ENCODE data around the gene TEX264.

The TEX264 gene

DNA sequence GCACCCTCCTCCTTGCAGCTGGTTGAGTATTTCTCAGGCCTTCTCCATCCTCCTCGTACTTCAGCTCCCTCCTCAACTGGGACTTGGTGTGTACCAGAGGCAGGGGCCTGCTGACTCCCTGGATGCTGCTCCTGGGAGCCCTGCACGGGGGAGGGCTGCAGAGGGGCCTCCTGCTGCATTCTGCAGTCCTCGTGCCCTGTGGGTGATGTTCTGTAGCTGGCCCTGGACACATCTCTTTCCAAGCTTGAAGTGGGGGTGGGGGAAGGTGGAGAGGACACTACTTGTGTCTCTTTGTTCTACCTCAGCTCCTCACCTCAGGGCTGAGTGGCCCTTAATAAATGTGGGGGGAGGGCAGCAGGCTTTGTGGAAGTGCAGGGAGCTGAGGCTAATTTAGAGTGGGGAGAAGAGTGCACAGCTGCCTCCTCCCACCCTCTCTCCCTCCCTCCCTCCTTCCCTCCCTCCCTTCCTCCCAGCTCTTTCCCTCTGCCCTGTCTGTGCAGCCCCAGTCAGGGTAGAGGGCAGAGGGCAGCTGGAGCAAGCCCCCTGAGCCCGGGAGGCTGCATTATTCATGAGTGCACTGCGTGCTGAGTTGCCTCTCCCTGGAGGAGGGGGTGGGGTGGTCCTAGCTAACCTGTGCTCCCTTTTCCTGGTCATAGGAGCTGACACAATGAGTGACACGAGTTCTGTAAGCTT lies 32.2 kb downstream of the TEX264 start:
- H3K9me3 ChIP-seq (ENCODE audit: insufficient read depth, low read depth, low read length) = no peaks in the 10 kb centered on the region

DNA sequence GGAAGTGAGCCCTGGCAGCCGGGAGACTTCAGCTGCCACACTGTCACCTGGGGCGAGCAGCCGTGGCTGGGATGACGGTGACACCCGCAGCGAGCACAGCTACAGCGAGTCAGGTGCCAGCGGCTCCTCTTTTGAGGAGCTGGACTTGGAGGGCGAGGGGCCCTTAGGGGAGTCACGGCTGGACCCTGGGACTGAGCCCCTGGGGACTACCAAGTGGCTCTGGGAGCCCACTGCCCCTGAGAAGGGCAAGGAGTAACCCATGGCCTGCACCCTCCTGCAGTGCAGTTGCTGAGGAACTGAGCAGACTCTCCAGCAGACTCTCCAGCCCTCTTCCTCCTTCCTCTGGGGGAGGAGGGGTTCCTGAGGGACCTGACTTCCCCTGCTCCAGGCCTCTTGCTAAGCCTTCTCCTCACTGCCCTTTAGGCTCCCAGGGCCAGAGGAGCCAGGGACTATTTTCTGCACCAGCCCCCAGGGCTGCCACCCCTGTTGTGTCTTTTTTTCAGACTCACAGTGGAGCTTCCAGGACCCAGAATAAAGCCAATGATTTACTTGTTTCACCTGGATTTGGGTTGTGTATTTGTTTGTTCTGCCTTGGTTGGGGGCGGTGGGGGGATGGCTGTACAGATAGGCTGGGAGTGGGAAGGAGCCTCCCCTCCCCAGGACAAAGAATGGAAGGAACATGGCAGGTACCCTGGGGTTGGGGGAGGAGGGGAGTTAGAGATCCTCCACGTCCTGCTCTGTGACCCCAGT lies 32.9 kb downstream of the TEX264 start:
- Histone ChIP-seq H3K9me3 (ENCODE audit: insufficient read depth, low read depth, low read length) (no peaks in the 10 kb centered on the region), H3K9ac (ENCODE audit: low read depth, low read length) (no peak overlapping the region), H3K27ac (ENCODE audit: low read length) (no peak overlapping the region), H3K36me3 (ENCODE audit: insufficient read depth, low read depth, low read length) (no peaks in the 10 kb centered on the region), H3K4me3 (ENCODE audit: low read length) (peak overlapping the region; percentile 42; the same call in 1 of the 2 replicates), H3K4me1 (ENCODE audit: insufficient read depth, low read length) (peaks cover 10% of the 10 kb centered on the region; the same call in 1 of the 2 replicates), H3K27me3 (ENCODE audit: insufficient read depth, low read length) (peaks cover 28% of the 10 kb centered on the region)

More for the DNA sequence above, 32.2 kb downstream of the TEX264 start:
- H3K4me1 ChIP-seq (ENCODE audit: insufficient read depth, low read length) = peaks cover 10% of the 10 kb centered on the region; the same call in 1 of the 2 replicates
- no peak overlapping the region for H3K27ac ChIP-seq (ENCODE audit: low read length)
- H3K36me3 ChIP-seq (ENCODE audit: insufficient read depth, low read depth, low read length) = no peaks in the 10 kb centered on the region
- peak overlapping the region; percentile 42; the same call in 1 of the 2 replicates for H3K4me3 ChIP-seq (ENCODE audit: low read length)
- 0 out of 2 replicates have a peak overlapping the region, but pooled peaks have one; percentile 9 for H3K9ac ChIP-seq (ENCODE audit: low read depth, low read length)
- peaks cover 21% of the 10 kb centered on the region for H3K27me3 ChIP-seq (ENCODE audit: insufficient read depth, low read length)

DNA sequence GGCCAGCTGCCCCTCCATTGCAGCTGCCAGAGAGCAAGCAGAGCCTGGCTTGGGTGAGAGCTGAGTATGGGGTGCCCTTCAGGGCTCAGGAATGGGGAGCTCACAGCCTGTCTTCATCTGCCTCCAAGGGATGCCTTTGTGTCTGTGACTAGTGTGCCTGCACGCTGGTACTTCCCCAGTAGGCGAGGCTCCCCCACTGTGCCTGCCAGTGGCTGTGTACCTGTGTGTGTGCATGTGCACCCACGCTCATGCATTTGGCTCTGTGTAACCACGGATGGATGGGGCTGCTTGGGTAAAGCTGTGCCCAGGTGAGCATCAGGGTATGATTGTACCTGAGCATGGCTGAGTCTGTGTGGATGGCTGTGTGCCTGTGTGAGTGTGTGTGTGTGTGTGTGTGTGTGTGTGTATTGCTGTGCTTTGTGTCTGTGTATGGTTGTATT lies 33.5 kb downstream of the TEX264 start:
- Histone ChIP-seq H3K9me3 (ENCODE audit: insufficient read depth, low read depth, low read length) (no peaks in the 10 kb centered on the region), H3K36me3 (ENCODE audit: insufficient read depth, low read depth, low read length) (no peaks in the 10 kb centered on the region), H3K9ac (ENCODE audit: low read depth, low read length) (no peak overlapping the region), H3K27me3 (ENCODE audit: insufficient read depth, low read length) (peaks cover 33% of the 10 kb centered on the region), H3K27ac (ENCODE audit: low read length) (no peak overlapping the region), H3K4me3 (ENCODE audit: low read length) (no peak overlapping the region; the same call in 1 of the 2 replicates), H3K4me1 (ENCODE audit: insufficient read depth, low read length) (peaks cover 10% of the 10 kb centered on the region; the same call in 1 of the 2 replicates)

DNA sequence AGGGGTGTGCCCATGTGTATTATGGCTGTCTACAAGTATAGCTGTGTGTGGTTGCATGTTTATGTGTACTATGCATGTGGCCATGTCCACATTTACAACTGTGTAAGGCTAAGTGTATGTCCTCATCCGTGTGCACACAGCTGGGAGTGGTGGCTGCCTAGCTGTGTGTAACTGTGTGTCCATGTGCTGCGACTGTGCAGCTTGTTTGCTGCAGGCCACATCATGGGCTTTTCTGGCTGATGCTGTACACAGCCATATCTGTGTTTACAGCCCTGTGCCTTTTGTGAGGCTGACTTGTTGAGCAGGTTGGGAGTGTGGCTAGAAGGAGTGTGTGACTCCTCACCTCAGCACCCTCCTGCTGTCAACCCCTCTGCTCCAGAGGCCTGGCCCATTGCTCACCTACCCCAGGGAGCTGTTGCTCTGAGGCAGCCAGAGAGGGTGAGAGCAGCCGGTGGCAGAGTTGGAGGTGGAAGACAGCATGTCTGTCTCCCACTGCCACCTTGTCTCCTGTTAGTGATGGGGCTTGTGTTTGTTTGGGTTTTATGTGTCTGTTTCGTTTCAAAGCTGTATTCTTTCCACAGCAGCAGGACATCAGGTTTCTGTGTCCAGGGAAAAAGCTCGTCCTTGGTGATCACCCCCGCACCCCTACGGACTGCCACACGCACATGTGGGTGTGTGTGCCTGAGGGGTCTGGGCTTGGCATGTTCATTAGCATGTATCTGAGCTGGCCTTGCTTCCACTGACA lies 34.4 kb downstream of the TEX264 start:
- Histone ChIP-seq H3K4me3 (ENCODE audit: low read length) (no peak overlapping the region), H3K4me1 (ENCODE audit: insufficient read depth, low read length) (peaks cover 10% of the 10 kb centered on the region; the same call in 1 of the 2 replicates), H3K27ac (ENCODE audit: low read length) (no peak overlapping the region), H3K27me3 (ENCODE audit: insufficient read depth, low read length) (peaks cover 33% of the 10 kb centered on the region), H3K9me3 (ENCODE audit: insufficient read depth, low read depth, low read length) (no peaks in the 10 kb centered on the region), H3K9ac (ENCODE audit: low read depth, low read length) (no peak overlapping the region), H3K36me3 (ENCODE audit: insufficient read depth, low read depth, low read length) (no peaks in the 10 kb centered on the region)

DNA sequence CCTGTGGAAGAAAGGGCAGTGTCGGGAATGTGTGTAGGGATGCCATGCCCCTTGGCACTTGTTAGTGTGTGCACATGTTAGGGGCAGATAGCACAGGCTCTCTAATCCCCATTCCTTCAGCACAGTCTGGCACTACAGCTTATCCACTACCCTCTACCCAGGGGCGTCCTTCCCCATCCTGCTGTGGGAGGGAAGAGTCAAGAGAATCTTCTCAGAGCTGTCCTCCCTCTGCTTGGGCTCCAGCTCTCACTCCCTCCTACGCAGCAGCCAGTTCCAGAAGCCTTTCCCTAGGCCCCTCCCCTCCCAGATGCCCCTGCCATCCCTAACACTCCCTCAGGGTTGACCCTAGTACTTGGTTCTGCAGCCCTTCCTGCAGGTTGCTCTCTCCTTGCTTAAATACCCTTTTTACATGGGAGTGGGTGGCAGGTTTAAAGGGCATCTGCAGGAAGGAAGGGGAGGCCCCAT lies 35.0 kb downstream of the TEX264 start:
- H3K27ac ChIP-seq (ENCODE audit: low read length) = no peak overlapping the region
- H3K36me3 ChIP-seq (ENCODE audit: insufficient read depth, low read depth, low read length) = no peaks in the 10 kb centered on the region
- H3K9me3 ChIP-seq (ENCODE audit: insufficient read depth, low read depth, low read length) = no peaks in the 10 kb centered on the region
- no peak overlapping the region for H3K4me3 ChIP-seq (ENCODE audit: low read length)
- H3K9ac ChIP-seq (ENCODE audit: low read depth, low read length) = no peak overlapping the region
- peaks cover 33% of the 10 kb centered on the region for H3K27me3 ChIP-seq (ENCODE audit: insufficient read depth, low read length)
- peaks cover 10% of the 10 kb centered on the region; the same call in 1 of the 2 replicates for H3K4me1 ChIP-seq (ENCODE audit: insufficient read depth, low read length)

DNA sequence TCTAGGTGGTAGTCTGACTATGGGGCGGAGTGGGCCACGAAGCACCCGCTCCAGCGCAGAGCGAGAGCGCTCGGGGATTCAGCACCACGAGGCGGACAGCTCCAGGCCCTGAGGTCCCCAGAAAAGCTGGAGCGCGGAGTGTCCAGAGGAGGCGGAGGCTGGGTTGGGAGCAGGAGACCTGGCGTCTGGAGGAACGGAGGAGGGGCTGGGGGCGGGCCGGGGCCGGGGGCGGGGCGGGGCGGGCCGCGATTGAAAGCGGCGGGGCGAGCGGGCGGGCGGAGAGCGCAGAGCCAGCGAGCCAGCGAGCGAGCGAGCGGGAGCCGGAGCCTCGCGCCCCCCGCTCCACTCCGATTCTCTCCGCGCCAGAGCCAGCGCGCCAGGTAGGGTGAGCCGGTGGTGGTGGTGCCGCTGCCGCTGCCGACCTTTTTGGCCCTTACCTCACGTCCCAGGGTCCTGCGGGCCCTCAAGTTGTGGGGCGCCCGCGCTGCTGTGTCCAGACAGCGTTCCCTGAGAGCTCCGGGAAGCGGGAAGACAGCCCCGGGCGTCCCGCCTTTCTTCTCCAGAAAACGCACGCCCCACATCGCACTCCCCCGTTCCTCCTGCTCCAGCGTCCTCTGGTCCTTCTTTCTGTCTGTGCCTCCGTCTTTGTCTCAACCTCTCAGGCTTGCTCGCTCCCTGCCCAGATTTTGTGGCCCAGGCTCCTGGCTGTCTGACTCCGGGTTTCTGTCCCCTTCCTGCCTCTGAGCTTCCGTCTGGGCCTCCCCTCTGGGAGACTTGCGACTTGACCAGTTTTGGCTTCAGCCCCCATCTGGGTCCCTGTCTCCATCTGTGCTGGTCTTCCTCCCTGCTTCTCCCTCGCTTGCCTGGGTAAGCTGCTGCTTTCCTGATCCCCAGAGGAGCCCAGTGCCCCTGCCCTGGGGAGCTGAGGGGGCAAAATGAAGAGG lies 36.0 kb downstream of the TEX264 start, which contains the start of gene GRM2:
TSS of gene GRM2 (plus strand) at position 281 of the 944 bp plus-strand sequence. CDS start 1,916 bp downstream, outside the sequence.
- Histone ChIP-seq H3K4me3 (ENCODE audit: low read length) (peak within 1 kb of the TSS; percentile 75), H3K27ac (ENCODE audit: low read length) (no peak within 1 kb of the TSS), H3K9ac (ENCODE audit: low read depth, low read length) (peak within 1 kb of the TSS; percentile 49; the same call in 1 of the 2 replicates), H3K36me3 (ENCODE audit: insufficient read depth, low read depth, low read length) (no peaks in the 10 kb centered on the region), H3K4me1 (ENCODE audit: insufficient read depth, low read length) (peaks cover 10% of the 10 kb centered on the region; the same call in 1 of the 2 replicates), H3K9me3 (ENCODE audit: insufficient read depth, low read depth, low read length) (no peaks in the 10 kb centered on the region), H3K27me3 (ENCODE audit: insufficient read depth, low read length) (peaks cover 33% of the 10 kb centered on the region)

DNA sequence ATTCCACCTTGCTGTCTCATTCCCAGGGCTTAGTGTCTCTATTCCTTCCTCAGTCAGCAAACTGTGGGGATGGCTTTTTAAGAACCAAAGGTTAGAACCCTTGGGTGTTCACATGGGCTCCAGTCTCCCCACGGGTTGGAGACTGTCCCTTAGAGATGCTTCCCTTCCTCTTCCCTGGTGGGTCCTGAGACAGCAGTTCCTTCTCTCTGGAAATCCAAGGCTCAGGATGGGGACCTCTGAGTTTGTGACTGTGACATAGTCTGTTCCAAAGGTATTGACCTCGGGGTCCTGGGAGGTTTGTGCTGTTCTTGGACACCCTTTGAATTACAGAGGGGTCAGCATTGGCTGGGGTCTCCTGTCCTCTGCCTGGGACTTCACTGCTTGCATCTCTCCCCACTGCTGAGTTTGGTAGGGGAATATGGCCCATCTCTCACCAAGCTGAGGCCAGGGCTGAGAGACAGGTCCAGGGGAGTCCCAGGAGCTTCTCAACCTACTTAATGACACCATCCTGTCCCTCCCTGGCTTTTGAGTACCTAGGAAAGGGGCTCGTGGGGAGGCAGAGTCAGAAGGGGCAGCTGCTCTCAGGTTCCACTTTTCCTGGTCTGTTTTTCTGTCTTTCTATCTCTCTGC lies 37.3 kb downstream of the TEX264 start:
- H3K9ac ChIP-seq (ENCODE audit: low read depth, low read length) = no peak overlapping the region
- H3K36me3 ChIP-seq (ENCODE audit: insufficient read depth, low read depth, low read length) = no peaks in the 10 kb centered on the region
- H3K4me1 ChIP-seq (ENCODE audit: insufficient read depth, low read length) = peaks cover 5% of the 10 kb centered on the region; the same call in 1 of the 2 replicates
- no peaks in the 10 kb centered on the region for H3K9me3 ChIP-seq (ENCODE audit: insufficient read depth, low read depth, low read length)
- H3K27me3 ChIP-seq (ENCODE audit: insufficient read depth, low read length) = peaks cover 33% of the 10 kb centered on the region
- H3K27ac ChIP-seq (ENCODE audit: low read length) = no peak overlapping the region
- no peak overlapping the region for H3K4me3 ChIP-seq (ENCODE audit: low read length)

DNA sequence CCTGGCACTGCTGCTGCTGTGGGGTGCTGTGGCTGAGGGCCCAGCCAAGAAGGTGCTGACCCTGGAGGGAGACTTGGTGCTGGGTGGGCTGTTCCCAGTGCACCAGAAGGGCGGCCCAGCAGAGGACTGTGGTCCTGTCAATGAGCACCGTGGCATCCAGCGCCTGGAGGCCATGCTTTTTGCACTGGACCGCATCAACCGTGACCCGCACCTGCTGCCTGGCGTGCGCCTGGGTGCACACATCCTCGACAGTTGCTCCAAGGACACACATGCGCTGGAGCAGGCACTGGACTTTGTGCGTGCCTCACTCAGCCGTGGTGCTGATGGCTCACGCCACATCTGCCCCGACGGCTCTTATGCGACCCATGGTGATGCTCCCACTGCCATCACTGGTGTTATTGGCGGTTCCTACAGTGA lies 38.0 kb downstream of the TEX264 start:
- Histone ChIP-seq H3K36me3 (ENCODE audit: insufficient read depth, low read depth, low read length) (no peaks in the 10 kb centered on the region), H3K4me1 (ENCODE audit: insufficient read depth, low read length) (peaks cover 4% of the 10 kb centered on the region; the same call in 1 of the 2 replicates), H3K27ac (ENCODE audit: low read length) (no peak overlapping the region), H3K27me3 (ENCODE audit: insufficient read depth, low read length) (peaks cover 33% of the 10 kb centered on the region), H3K9ac (ENCODE audit: low read depth, low read length) (no peak overlapping the region), H3K9me3 (ENCODE audit: insufficient read depth, low read depth, low read length) (no peaks in the 10 kb centered on the region), H3K4me3 (ENCODE audit: low read length) (no peak overlapping the region)

DNA sequence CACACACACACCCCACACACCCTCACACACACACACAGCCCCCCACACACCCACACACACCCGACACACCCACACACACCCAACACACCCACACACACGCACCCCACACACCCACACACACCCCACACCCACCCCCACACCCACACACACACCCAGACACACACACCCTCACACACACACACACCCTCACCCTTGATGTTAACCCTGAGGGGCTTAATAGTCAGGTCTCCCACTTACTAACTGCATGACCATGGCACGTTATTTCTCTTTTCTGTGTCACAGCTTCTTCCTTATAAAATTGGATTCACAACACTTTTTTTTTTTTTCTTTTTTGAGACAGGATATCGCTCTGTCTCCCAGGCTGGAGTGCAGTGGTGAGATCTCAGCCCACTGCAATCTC lies 38.6 kb downstream of the TEX264 start:
- Histone ChIP-seq H3K27ac (ENCODE audit: low read length) (no peak overlapping the region), H3K9ac (ENCODE audit: low read depth, low read length) (no peak overlapping the region), H3K9me3 (ENCODE audit: insufficient read depth, low read depth, low read length) (no peaks in the 10 kb centered on the region), H3K27me3 (ENCODE audit: insufficient read depth, low read length) (peaks cover 33% of the 10 kb centered on the region), H3K36me3 (ENCODE audit: insufficient read depth, low read depth, low read length) (no peaks in the 10 kb centered on the region), H3K4me1 (ENCODE audit: insufficient read depth, low read length) (no peaks in the 10 kb centered on the region), H3K4me3 (ENCODE audit: low read length) (no peak overlapping the region)

DNA sequence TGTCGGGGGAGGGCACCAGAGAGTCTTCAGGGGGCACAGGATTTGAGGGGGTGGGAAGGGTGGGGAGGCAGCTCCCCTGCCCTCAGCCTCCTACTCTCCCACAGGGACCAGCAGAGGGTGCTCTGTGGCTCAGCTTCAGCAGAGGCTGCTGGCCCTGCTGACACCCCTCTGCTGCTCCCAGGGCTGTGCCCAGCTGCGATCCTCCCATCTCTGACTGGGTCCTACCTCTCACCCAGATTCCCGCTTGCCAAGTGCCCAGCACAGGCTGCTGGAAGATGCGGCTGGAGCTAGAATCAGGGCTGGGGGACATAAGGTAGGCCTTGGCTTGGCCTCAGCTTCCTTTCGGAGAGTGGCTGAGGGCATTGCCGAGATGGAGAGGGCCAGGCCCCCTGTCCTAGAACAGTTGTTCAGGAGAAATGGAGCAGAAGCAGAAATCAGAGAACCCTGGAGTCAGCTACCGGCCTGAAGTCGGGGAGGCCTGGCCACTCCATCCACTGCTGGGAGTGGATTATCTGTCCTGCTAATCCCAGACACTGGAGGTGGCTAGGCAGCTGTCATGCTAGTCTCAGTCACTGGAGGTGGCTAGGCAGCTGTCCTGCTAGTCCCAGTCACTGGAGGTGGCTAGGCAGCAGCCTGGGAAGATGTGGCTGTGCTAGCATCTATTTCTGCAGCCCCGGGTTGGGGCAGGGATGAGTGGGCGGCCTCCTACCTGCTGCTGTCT lies 39.7 kb downstream of the TEX264 start:
- no peaks in the 10 kb centered on the region for H3K4me1 ChIP-seq (ENCODE audit: insufficient read depth, low read length)
- H3K9ac ChIP-seq (ENCODE audit: low read depth, low read length) = no peak overlapping the region
- no peak overlapping the region for H3K4me3 ChIP-seq (ENCODE audit: low read length)
- no peak overlapping the region for H3K27ac ChIP-seq (ENCODE audit: low read length)
- no peaks in the 10 kb centered on the region for H3K9me3 ChIP-seq (ENCODE audit: insufficient read depth, low read depth, low read length)
- H3K36me3 ChIP-seq (ENCODE audit: insufficient read depth, low read depth, low read length) = no peaks in the 10 kb centered on the region
- peaks cover 32% of the 10 kb centered on the region for H3K27me3 ChIP-seq (ENCODE audit: insufficient read depth, low read length)
